Mesenchymal stem cell (in vitro differentiated cells and primary cell): Measurements from ENCODE around the gene HYDIN.

Experiments used
- DNase-seq: peaks from one replicate; pipeline ENCODE4 v3.0.0-alpha.2; 2013
- H2AFZ ChIP-seq: one replicate; pipeline ENCODE4 v1.6.1; 2013; ENCODE audit warnings: low read depth, mild to moderate bottlenecking, control low read depth, inconsistent platforms, low read length, moderate library complexity
- H2AK5ac ChIP-seq: 2 replicates; pipeline ENCODE4 v1.6.1; 2013; ENCODE audit warnings: low read length, moderate library complexity, mild to moderate bottlenecking, inconsistent platforms; ENCODE audit not compliant: severe bottlenecking
- H2BK120ac ChIP-seq: one replicate; pipeline ENCODE4 v1.6.1; 2013; ENCODE audit warnings: low read depth, mild to moderate bottlenecking, inconsistent platforms, low read length, moderate library complexity
- H2BK12ac ChIP-seq, 2 experiments: one replicate each; pipeline ENCODE4 v1.6.1; 2013; ENCODE audit warnings: inconsistent platforms in 2 of 2, low read length in 2 of 2, mild to moderate bottlenecking in 2 of 2, moderate library complexity in 2 of 2, control low read depth in 1 of 2
- H2BK15ac ChIP-seq: one replicate; pipeline ENCODE4 v1.6.1; 2013; ENCODE audit warnings: mild to moderate bottlenecking, low read depth, inconsistent platforms; ENCODE audit not compliant: poor library complexity, severe bottlenecking
- H2BK5ac ChIP-seq: 2 replicates; pipeline ENCODE4 v1.6.1; 2013; ENCODE audit warnings: low read depth, mild to moderate bottlenecking, low read length, control low read depth, inconsistent platforms; ENCODE audit not compliant: poor library complexity, severe bottlenecking
- H3K14ac ChIP-seq, 2 experiments: one replicate each; pipeline ENCODE4 v1.6.1; 2013; ENCODE audit warnings: inconsistent platforms in 2 of 2, low read length in 2 of 2, control low read depth in 1 of 2, mild to moderate bottlenecking in 1 of 2, moderate library complexity in 1 of 2
- H3K18ac ChIP-seq, 2 experiments: one replicate each; pipeline ENCODE4 v1.6.1; 2013; ENCODE audit warnings: inconsistent platforms in 2 of 2, low read length in 2 of 2, control low read depth in 1 of 2, low read depth in 1 of 2, mild to moderate bottlenecking in 1 of 2
- H3K23ac ChIP-seq, 2 experiments: one replicate each; pipeline ENCODE4 v1.6.1; 2013; ENCODE audit warnings: inconsistent platforms in 2 of 2, low read length in 2 of 2, mild to moderate bottlenecking in 2 of 2, moderate library complexity in 2 of 2, control low read depth in 1 of 2
- H3K27ac ChIP-seq: 2 replicates; pipeline ENCODE4 v1.5.1; 2013; ENCODE audit warnings: mild to moderate bottlenecking, moderate library complexity, low read length, control low read depth, inconsistent platforms; ENCODE audit not compliant: poor library complexity, severe bottlenecking
- H3K27me3 ChIP-seq, 2 experiments: 2 replicates each; pipeline versions ENCODE4 v1.6.1 to v1.7.0; 2013; ENCODE audit warnings: low read length in 2 of 2, mild to moderate bottlenecking in 2 of 2, moderate library complexity in 2 of 2, control low read depth in 1 of 2, inconsistent platforms in 1 of 2; ENCODE audit not compliant: control insufficient read depth in 1 of 2, insufficient read depth in 1 of 2
- H3K36me3 ChIP-seq, 2 experiments: 2 replicates each; pipeline versions ENCODE4 v1.6.1 to v1.7.0; 2013; ENCODE audit warnings: low read length in 2 of 2, control low read depth in 1 of 2, inconsistent platforms in 1 of 2, low read depth in 1 of 2, mild to moderate bottlenecking in 1 of 2; ENCODE audit not compliant: insufficient read depth in 2 of 2, control insufficient read depth in 1 of 2
- H3K4ac ChIP-seq, 2 experiments: one replicate each; pipeline ENCODE4 v1.6.1; 2013; ENCODE audit warnings: inconsistent platforms in 2 of 2, low read length in 2 of 2, mild to moderate bottlenecking in 2 of 2, moderate library complexity in 2 of 2, control low read depth in 1 of 2, low read depth in 1 of 2
- H3K4me1 ChIP-seq: 2 replicates; pipeline ENCODE4 v1.6.1; 2013; ENCODE audit warnings: low read depth, low read length, control low read depth; ENCODE audit not compliant: control insufficient read depth, insufficient read depth
- H3K4me2 ChIP-seq: 2 replicates; pipeline ENCODE4 v1.6.1; 2013; ENCODE audit warnings: low read length, mild to moderate bottlenecking, inconsistent platforms; ENCODE audit not compliant: poor library complexity, severe bottlenecking
- H3K4me3 ChIP-seq, 2 experiments: 2 replicates each; pipeline versions ENCODE4 v1.5.1 to v1.7.0; 2013; ENCODE audit warnings: low read length in 2 of 2, mild to moderate bottlenecking in 2 of 2, control low read depth in 1 of 2, low read depth in 1 of 2; ENCODE audit not compliant: insufficient read depth in 1 of 2
- H3K79me1 ChIP-seq: replicated peaks from 2 replicates; pipeline ENCODE4 v1.6.1; 2013; ENCODE audit warnings: mild to moderate bottlenecking, control low read depth, low read length, inconsistent platforms; ENCODE audit not compliant: poor library complexity, severe bottlenecking
- H3K9ac ChIP-seq: 2 replicates; pipeline ENCODE4 v1.7.0; 2013; ENCODE audit warnings: mild to moderate bottlenecking, low read length, moderate library complexity
- H3K9me3 ChIP-seq: 2 replicates; pipeline ENCODE4 v1.7.0; 2013; ENCODE audit warnings: mild to moderate bottlenecking, low read length; ENCODE audit not compliant: control insufficient read depth
- H4K8ac ChIP-seq: one replicate; pipeline ENCODE4 v1.6.1; 2013; ENCODE audit warnings: inconsistent platforms, mild to moderate bottlenecking, low read length, moderate library complexity
- H4K91ac ChIP-seq: one replicate; pipeline ENCODE4 v1.6.1; 2013; ENCODE audit warnings: mild to moderate bottlenecking, low read length, inconsistent platforms
- WGBS: methylation state at CpG from one replicate; pipeline ENCODE4 v1.1.7; 2013; ENCODE audit warnings: mixed read lengths; 5-methylcytosine and 5-hydroxymethylcytosine counted together

The HYDIN gene

DNA sequence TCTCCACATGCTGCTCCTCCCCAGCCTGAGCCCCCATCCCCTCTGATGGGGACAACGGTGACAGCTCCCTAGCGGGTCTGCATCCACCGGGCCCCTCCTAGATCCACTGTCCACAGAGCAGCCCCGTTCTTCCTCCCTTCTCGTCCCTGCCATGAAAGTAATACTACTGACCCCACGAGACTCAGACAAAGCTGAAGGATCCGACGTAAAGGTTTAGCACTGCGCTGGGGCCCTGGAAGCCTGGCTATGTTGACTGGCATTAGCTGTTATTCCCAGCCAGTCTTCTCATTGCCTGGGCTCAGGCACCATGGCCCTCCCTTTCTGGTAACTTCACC, 460.3 kb downstream of the HYDIN start:
- Histone ChIP-seq H4K8ac (no peak overlapping the region), H3K14ac (no peak overlapping the region), H2AK5ac (no peak overlapping the region), H2AFZ (no peak overlapping the region), H2BK5ac (no peak overlapping the region), H3K79me1 (peaks cover 7% of the 10 kb centered on the region), H3K9me3 (no peaks in the 10 kb centered on the region), H3K9ac (no peak overlapping the region), H3K18ac (no peak overlapping the region), H4K91ac (no peak overlapping the region), H3K36me3 (peaks cover 42 to 74% of the 10 kb centered on the region in 2 experiments), H3K4ac (no peak overlapping the region), H3K4me2 (no peak overlapping the region), H3K27ac (no peak overlapping the region), H3K27me3 (no peaks in the 10 kb centered on the region), H2BK120ac (no peak overlapping the region), H3K4me3 (no peak overlapping the region), H3K4me1 (peaks cover 21% of the 10 kb centered on the region), H3K23ac (no peak overlapping the region), H2BK15ac (no peak overlapping the region), H2BK12ac (peak overlapping the region in 1 of 2 experiments; percentile 3)
- WGBS = 97% methylated on average over 9 of the region's 9 CpGs
- DNase-seq = no peak

DNA sequence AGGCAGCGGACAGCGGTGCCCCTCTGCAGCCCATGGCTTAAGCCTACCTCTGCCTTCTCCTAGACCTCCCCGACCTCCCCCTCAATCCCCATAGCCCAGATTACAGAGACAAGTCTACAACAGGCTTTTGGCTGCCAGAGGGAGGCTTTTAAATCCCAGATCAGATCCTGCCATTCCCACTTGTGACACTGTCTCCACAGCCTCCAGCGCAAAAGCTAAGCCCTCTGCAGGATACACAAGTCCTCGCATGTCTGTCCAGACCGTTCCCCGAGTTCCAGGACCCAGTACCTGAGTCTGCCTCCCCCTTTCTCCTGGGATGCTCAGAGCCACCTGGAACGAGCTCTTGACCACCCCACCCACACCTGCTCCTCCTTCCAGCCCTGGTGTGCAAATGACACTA, 460.8 kb downstream of the HYDIN start:
- Histone ChIP-seq H3K27me3 (no peaks in the 10 kb centered on the region), H3K36me3 (peaks cover 46 to 70% of the 10 kb centered on the region in 2 experiments), H3K4ac (no peak overlapping the region), H2BK15ac (no peak overlapping the region), H3K18ac (no peak overlapping the region), H2BK12ac (no peak overlapping the region), H2AFZ (no peak overlapping the region), H3K9ac (no peak overlapping the region), H2BK120ac (no peak overlapping the region), H4K91ac (peak overlapping the region; percentile 5), H3K27ac (no peak overlapping the region), H3K9me3 (no peaks in the 10 kb centered on the region), H4K8ac (no peak overlapping the region), H3K79me1 (peaks cover 5% of the 10 kb centered on the region), H3K4me3 (no peak overlapping the region), H3K4me2 (no peak overlapping the region), H3K14ac (no peak overlapping the region), H2AK5ac (no peak overlapping the region), H3K23ac (no peak overlapping the region), H3K4me1 (peaks cover 21% of the 10 kb centered on the region), H2BK5ac (no peak overlapping the region)
- WGBS = 96% methylated on average over 8 of the region's 8 CpGs
- no peak for DNase-seq

DNA sequence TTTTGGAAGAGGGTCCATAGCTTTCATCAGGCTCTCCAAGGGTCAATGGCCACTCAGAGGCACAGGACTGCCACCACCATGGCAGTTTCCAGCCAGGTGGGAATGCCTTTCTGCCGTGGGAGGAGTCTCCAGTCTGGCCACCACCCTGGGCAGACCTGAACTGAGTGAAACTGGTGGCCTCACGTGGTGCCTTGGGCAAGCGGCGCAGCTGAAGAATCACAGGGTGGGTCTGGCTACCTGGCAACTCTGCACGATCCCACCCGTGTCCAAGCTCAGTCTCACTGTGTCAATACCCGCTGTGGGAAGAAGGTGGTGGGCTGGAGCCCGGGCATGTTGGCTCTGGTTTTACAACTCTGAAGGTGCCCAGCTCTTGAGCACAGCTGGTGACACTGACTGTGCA, 461.4 kb downstream of the HYDIN start:
- H3K27ac ChIP-seq = no peak overlapping the region
- H2AK5ac ChIP-seq = no peak overlapping the region
- H2BK120ac ChIP-seq = no peak overlapping the region
- no peak overlapping the region for H3K18ac ChIP-seq
- no peak overlapping the region for H3K14ac ChIP-seq
- H2BK5ac ChIP-seq = no peak overlapping the region
- no peaks in the 10 kb centered on the region for H3K9me3 ChIP-seq
- no peak overlapping the region for H3K4me3 ChIP-seq
- H3K4ac ChIP-seq = no peak overlapping the region
- H3K36me3 ChIP-seq = peaks cover 48 to 66% of the 10 kb centered on the region in 2 experiments
- no peak overlapping the region for H3K9ac ChIP-seq
- no peak overlapping the region for H3K23ac ChIP-seq
- peak overlapping the region in 1 of 2 experiments; percentile 59 for H2BK12ac ChIP-seq
- no peak overlapping the region for H3K4me2 ChIP-seq
- no peak overlapping the region for H4K8ac ChIP-seq
- 96% methylated on average over 8 of the region's 8 CpGs for WGBS
- peaks cover 2% of the 10 kb centered on the region for H3K79me1 ChIP-seq
- no peak for DNase-seq
- no peaks in the 10 kb centered on the region for H3K27me3 ChIP-seq
- peak overlapping the region; percentile 5 for H4K91ac ChIP-seq
- no peak overlapping the region for H2BK15ac ChIP-seq
- no peak overlapping the region for H2AFZ ChIP-seq
- H3K4me1 ChIP-seq = peaks cover 19% of the 10 kb centered on the region

- Histone ChIP-seq H3K9ac (peak overlapping the region; percentile 65), H2AFZ (no peak overlapping the region), H3K27ac (no peak overlapping the region), H3K36me3 (peaks cover 48 to 69% of the 10 kb centered on the region in 2 experiments), H2BK5ac (no peak overlapping the region), H2BK12ac (peak overlapping the region in 1 of 2 experiments; percentile 37), H3K23ac (peak overlapping the region in 1 of 2 experiments; percentile 40), H3K14ac (no peak overlapping the region), H2BK120ac (peak overlapping the region; percentile 50), H4K8ac (no peak overlapping the region), H2BK15ac (no peak overlapping the region), H3K4ac (peak overlapping the region in 1 of 2 experiments; percentile 32), H3K9me3 (no peaks in the 10 kb centered on the region), H3K4me2 (no peak overlapping the region), H3K27me3 (no peaks in the 10 kb centered on the region), H2AK5ac (peak overlapping the region; percentile 40), H3K18ac (no peak overlapping the region), H3K79me1 (peaks cover 2% of the 10 kb centered on the region), H4K91ac (no peak overlapping the region), H3K4me3 (no peak overlapping the region), H3K4me1 (peaks cover 19% of the 10 kb centered on the region)
- WGBS = 67% methylated on average over 5 of the region's 5 CpGs
- DNase-seq = no peak
Observed at GRCh38 chr16:70768203-70768580, 462.3 kb downstream of the HYDIN start.
